Measurements from ENCODE around the gene BCL2L2.

The BCL2L2 gene

GRCh38 chr14:23296012-23296777, 10.4 kb upstream of the BCL2L2 start:
- no peaks in the 10 kb centered on the region for H3K27me3 ChIP-seq (ENCODE audit: low read length)
- H3K36me3 ChIP-seq (ENCODE audit: low read length), result peaks cover 5% of the 10 kb centered on the region; the same call in 1 of the 2 replicates
- H3K4me2 ChIP-seq (ENCODE audit: low read depth, low read length, poor library complexity, severe bottlenecking), result no peak overlapping the region
- peaks cover 5% of the 10 kb centered on the region; the same call in 1 of the 2 replicates for H3K79me2 ChIP-seq (ENCODE audit: insufficient read depth, low read length)
- H3K9ac ChIP-seq (ENCODE audit: low read length), result no peak overlapping the region
- H3K9me3 ChIP-seq (ENCODE audit: insufficient read depth, low read length), result no peaks in the 10 kb centered on the region
- H3K4me3 ChIP-seq (ENCODE audit: insufficient read depth, low read length, poor library complexity, severe bottlenecking), result no peak overlapping the region
- H2AFZ ChIP-seq (ENCODE audit: low read depth, low read length, severe bottlenecking), result no peak overlapping the region
- peaks cover 14% of the 10 kb centered on the region for H3F3A ChIP-seq (ENCODE audit: insufficient read depth)
- H3K27ac ChIP-seq (ENCODE audit: low read depth, low read length), result no peak overlapping the region
- H4K20me1 ChIP-seq (ENCODE audit: low read depth, low read length), result no peaks in the 10 kb centered on the region
- TF ChIP-seq EZH2phosphoT487 (conservative IDR thresholded peaks at IDR 0.05; ENCODE audit: low read length), result no peak
- no peak for TF ChIP-seq CTCF (IDR thresholded peaks at IDR 0.05; ENCODE audit: insufficient read depth, low read length, poor library complexity, severe bottlenecking)
- no peaks in the 10 kb centered on the region for H3K9me2 ChIP-seq (replicated peaks; ENCODE audit: insufficient read depth, low read length)

GRCh38 chr14:23297096-23297495, 9.5 kb upstream of the BCL2L2 start:
- Histone ChIP-seq H3K9ac (ENCODE audit: low read length) (no peak overlapping the region), H3K27me3 (ENCODE audit: low read length) (no peaks in the 10 kb centered on the region)

GRCh38 chr14:23297611-23298277, 8.9 kb upstream of the BCL2L2 start:
- TF ChIP-seq CTCF (IDR thresholded peaks at IDR 0.05; ENCODE audit: insufficient read depth, low read length, poor library complexity, severe bottlenecking), result no peak
- TF ChIP-seq EZH2phosphoT487 (conservative IDR thresholded peaks at IDR 0.05; ENCODE audit: low read length), result no peak
- H3K9me2 ChIP-seq (replicated peaks; ENCODE audit: insufficient read depth, low read length), result no peaks in the 10 kb centered on the region
- H3K4me3 ChIP-seq (ENCODE audit: insufficient read depth, low read length, poor library complexity, severe bottlenecking), result no peak overlapping the region
- peaks cover 5% of the 10 kb centered on the region; the same call in 1 of the 2 replicates for H3K36me3 ChIP-seq (ENCODE audit: low read length)
- H3K9me3 ChIP-seq (ENCODE audit: insufficient read depth, low read length), result no peaks in the 10 kb centered on the region
- no peaks in the 10 kb centered on the region for H3K27me3 ChIP-seq (ENCODE audit: low read length)
- no peak overlapping the region for H3K9ac ChIP-seq (ENCODE audit: low read length)
- no peaks in the 10 kb centered on the region for H4K20me1 ChIP-seq (ENCODE audit: low read depth, low read length)
- H3F3A ChIP-seq (ENCODE audit: insufficient read depth), result peaks cover 14% of the 10 kb centered on the region
- no peak overlapping the region for H3K4me2 ChIP-seq (ENCODE audit: low read depth, low read length, poor library complexity, severe bottlenecking)
- peaks cover 5% of the 10 kb centered on the region; the same call in 1 of the 2 replicates for H3K79me2 ChIP-seq (ENCODE audit: insufficient read depth, low read length)
- H2AFZ ChIP-seq (ENCODE audit: low read depth, low read length, severe bottlenecking), result no peak overlapping the region
- H3K27ac ChIP-seq (ENCODE audit: low read depth, low read length), result no peak overlapping the region

More at GRCh38 chr14:23297096-23297495, 9.5 kb upstream of the BCL2L2 start:
- H3K27ac ChIP-seq (ENCODE audit: low read depth, low read length), result no peak overlapping the region
- H3F3A ChIP-seq (ENCODE audit: insufficient read depth), result peaks cover 14% of the 10 kb centered on the region
- no peaks in the 10 kb centered on the region for H3K9me3 ChIP-seq (ENCODE audit: insufficient read depth, low read length)
- H3K4me2 ChIP-seq (ENCODE audit: low read depth, low read length, poor library complexity, severe bottlenecking), result no peak overlapping the region
- H4K20me1 ChIP-seq (ENCODE audit: low read depth, low read length), result no peaks in the 10 kb centered on the region
- no peaks in the 10 kb centered on the region for H3K9me2 ChIP-seq (replicated peaks; ENCODE audit: insufficient read depth, low read length)
- H3K4me3 ChIP-seq (ENCODE audit: insufficient read depth, low read length, poor library complexity, severe bottlenecking), result no peak overlapping the region
- no peak overlapping the region for H2AFZ ChIP-seq (ENCODE audit: low read depth, low read length, severe bottlenecking)
- H3K79me2 ChIP-seq (ENCODE audit: insufficient read depth, low read length), result peaks cover 5% of the 10 kb centered on the region; the same call in 1 of the 2 replicates
- no peak for TF ChIP-seq CTCF (IDR thresholded peaks at IDR 0.05; ENCODE audit: insufficient read depth, low read length, poor library complexity, severe bottlenecking)
- no peak for TF ChIP-seq EZH2phosphoT487 (conservative IDR thresholded peaks at IDR 0.05; ENCODE audit: low read length)
- H3K36me3 ChIP-seq (ENCODE audit: low read length), result peaks cover 5% of the 10 kb centered on the region; the same call in 1 of the 2 replicates
